ENCODE measurements around the gene COQ8A. TPM values are rescaled to one million over a fixed set of nuclear protein-coding genes. Genes with fewer than 3 reads are reported as not detected.
"Not testable (repeated sequence)": the region's sequence is repeated elsewhere in the genome, so short reads cannot be mapped to it uniquely, and the experiment has no call there.

Gene COQ8A
- total and polyA plus RNA-seq, 2 experiments from 2014 or later: 22.9 to 26.4 TPM

DNA sequence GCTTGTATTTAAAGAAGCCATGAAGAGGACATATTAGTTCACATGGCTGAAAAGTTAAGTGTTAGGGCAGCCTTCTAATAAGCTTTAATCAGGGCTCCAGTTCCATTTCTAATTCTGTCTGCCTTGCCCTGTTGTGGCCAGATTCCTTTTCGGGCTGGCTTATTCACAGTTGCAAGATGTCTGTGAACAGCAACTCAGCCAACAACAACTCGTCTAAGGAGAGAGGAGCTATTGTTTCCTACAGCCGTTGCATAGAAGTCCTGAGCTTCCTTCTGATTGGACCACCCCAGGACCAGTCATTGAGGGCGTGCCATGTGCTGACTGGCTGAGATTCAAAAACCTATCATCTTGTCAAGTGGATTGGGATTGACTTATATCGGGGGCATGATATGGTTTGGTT is 18.6 kb upstream of the COQ8A start:
- no peak for TF ChIP-seq EZH2 (IDR thresholded peaks at IDR 0.05; ENCODE audit: borderline replicate concordance)
- TF ChIP-seq EZH2phosphoT487 (IDR thresholded peaks at IDR 0.05; ENCODE audit: low read depth, severe bottlenecking, unreplicated experiment): no peak
- no peak for DNase-seq (ENCODE audit: low spot score)
- Histone ChIP-seq H3K9me2 (replicated peaks; ENCODE audit: insufficient read depth) (no peaks in the 10 kb centered on the region), H4K20me1 (ENCODE audit: insufficient read depth, poor library complexity, severe bottlenecking) (no peaks in the 10 kb centered on the region), H3K27me3 (no peaks in the 10 kb centered on the region), H2AFZ (no peak overlapping the region), H3K4me1 (ENCODE audit: insufficient read depth) (no peaks in the 10 kb centered on the region), H3K27ac (no peak overlapping the region), H3K36me3 (replicated peaks; ENCODE audit: insufficient read depth, low read depth) (no peaks in the 10 kb centered on the region), H3K9me3 (ENCODE audit: low read depth) (no peaks in the 10 kb centered on the region), H3K79me2 (no peaks in the 10 kb centered on the region), H3K4me3 (no peak overlapping the region), H3K4me2 (no peak overlapping the region)
- 92% methylated on average over 5 of the region's 5 CpGs for WGBS (ENCODE audit: low lambda C conversion rate, missing lambda C conversion rate)

GRCh38 chr1:226929260-226930111 is 10.6 kb upstream of the COQ8A start:
- H3K9me2 ChIP-seq (replicated peaks; ENCODE audit: insufficient read depth); H3K27me3 ChIP-seq; H3K4me3 ChIP-seq; H3K79me2 ChIP-seq; H3K27ac ChIP-seq; H3K4me2 ChIP-seq; H4K20me1 ChIP-seq (ENCODE audit: insufficient read depth, poor library complexity, severe bottlenecking); H3K36me3 ChIP-seq (replicated peaks; ENCODE audit: insufficient read depth, low read depth); H2AFZ ChIP-seq; H3K9me3 ChIP-seq (ENCODE audit: low read depth); DNase-seq (ENCODE audit: low spot score); H3K4me1 ChIP-seq (ENCODE audit: insufficient read depth): not testable (repeated sequence)
- WGBS (ENCODE audit: low lambda C conversion rate, missing lambda C conversion rate): 86% methylated on average over 4 of the region's 5 CpGs

GRCh38 chr1:226934483-226935237 is 5.4 kb upstream of the COQ8A start:
- Histone ChIP-seq H3K4me3 (no peak overlapping the region), H3K27me3 (no peaks in the 10 kb centered on the region), H3K27ac (no peak overlapping the region), H4K20me1 (ENCODE audit: insufficient read depth, poor library complexity, severe bottlenecking) (no peaks in the 10 kb centered on the region), H3K4me2 (no peak overlapping the region), H3K9me3 (ENCODE audit: low read depth) (no peaks in the 10 kb centered on the region), H2AFZ (no peak overlapping the region), H3K4me1 (ENCODE audit: insufficient read depth) (peaks cover 5% of the 10 kb centered on the region), H3K9me2 (replicated peaks; ENCODE audit: insufficient read depth) (no peaks in the 10 kb centered on the region), H3K79me2 (no peaks in the 10 kb centered on the region), H3K36me3 (replicated peaks; ENCODE audit: insufficient read depth, low read depth) (no peaks in the 10 kb centered on the region)
- no peak for DNase-seq (ENCODE audit: low spot score)
- 79% methylated on average over 3 of the region's 3 CpGs for WGBS (ENCODE audit: low lambda C conversion rate, missing lambda C conversion rate)
- TF ChIP-seq EZH2 (IDR thresholded peaks at IDR 0.05; ENCODE audit: borderline replicate concordance) (no peak), EZH2phosphoT487 (IDR thresholded peaks at IDR 0.05; ENCODE audit: low read depth, severe bottlenecking, unreplicated experiment) (no peak)
- TF ChIP-seq, protein P1, sequence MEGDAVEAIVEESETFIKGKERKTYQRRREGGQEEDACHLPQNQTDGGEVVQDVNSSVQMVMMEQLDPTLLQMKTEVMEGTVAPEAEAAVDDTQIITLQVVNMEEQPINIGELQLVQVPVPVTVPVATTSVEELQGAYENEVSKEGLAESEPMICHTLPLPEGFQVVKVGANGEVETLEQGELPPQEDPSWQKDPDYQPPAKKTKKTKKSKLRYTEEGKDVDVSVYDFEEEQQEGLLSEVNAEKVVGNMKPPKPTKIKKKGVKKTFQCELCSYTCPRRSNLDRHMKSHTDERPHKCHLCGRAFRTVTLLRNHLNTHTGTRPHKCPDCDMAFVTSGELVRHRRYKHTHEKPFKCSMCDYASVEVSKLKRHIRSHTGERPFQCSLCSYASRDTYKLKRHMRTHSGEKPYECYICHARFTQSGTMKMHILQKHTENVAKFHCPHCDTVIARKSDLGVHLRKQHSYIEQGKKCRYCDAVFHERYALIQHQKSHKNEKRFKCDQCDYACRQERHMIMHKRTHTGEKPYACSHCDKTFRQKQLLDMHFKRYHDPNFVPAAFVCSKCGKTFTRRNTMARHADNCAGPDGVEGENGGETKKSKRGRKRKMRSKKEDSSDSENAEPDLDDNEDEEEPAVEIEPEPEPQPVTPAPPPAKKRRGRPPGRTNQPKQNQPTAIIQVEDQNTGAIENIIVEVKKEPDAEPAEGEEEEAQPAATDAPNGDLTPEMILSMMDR (IDR thresholded peaks at IDR 0.05; ENCODE audit: poor library complexity): no peak

DNA sequence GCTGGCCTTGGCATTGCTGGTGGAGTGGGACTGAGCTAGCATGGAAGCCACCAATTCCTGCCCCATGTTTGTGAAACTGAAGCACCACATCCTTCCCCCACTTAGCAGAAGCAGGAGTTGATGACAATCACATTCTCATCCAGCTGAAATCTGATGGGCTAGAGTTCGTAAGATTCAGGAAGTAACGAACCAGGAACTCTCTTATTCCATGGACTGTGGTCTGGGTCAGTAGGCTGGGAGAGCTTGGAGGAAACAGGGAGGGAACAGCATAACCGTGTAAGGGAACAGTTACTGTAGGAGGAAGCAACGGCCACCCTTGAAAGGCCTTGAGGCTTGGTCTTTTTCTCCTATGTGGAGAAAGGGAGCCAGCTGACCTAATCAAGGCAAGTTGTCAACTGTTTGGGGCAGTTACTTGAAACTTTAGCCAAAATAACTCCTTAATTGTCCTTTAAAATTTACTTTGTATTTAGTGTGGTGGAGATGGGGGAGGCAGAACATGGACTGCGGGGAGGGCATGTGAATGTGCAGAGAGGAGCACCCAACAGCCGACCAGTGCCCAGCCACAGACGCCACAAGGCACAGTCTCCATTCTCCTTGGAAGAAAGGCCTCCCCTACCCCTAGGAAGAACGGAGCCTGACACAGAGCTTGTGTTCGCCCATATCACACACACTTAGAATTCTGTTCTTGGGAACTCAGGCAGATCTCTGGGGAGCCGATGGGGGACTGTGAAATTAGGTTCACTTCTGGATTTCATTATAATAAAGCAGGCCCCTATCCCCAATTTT is 2.0 kb upstream of the COQ8A start:
- H3K36me3 ChIP-seq (replicated peaks; ENCODE audit: insufficient read depth, low read depth): no peaks in the 10 kb centered on the region
- WGBS (ENCODE audit: low lambda C conversion rate, missing lambda C conversion rate): 93% methylated on average over 10 of the region's 10 CpGs
- H3K4me2 ChIP-seq: peak overlapping the region; percentile 84
- no peaks in the 10 kb centered on the region for H3K9me3 ChIP-seq (ENCODE audit: low read depth)
- H3K79me2 ChIP-seq: peaks cover 27% of the 10 kb centered on the region
- TF ChIP-seq EZH2 (IDR thresholded peaks at IDR 0.05; ENCODE audit: borderline replicate concordance) (no peak), EZH2phosphoT487 (IDR thresholded peaks at IDR 0.05; ENCODE audit: low read depth, severe bottlenecking, unreplicated experiment) (no peak)
- TF ChIP-seq, protein P1 (IDR thresholded peaks at IDR 0.05; ENCODE audit: poor library complexity): no peak
- H4K20me1 ChIP-seq (ENCODE audit: insufficient read depth, poor library complexity, severe bottlenecking): no peaks in the 10 kb centered on the region
- peak overlapping the region; percentile 93 for H3K27ac ChIP-seq
- H2AFZ ChIP-seq: peak overlapping the region; percentile 59
- H3K4me1 ChIP-seq (ENCODE audit: insufficient read depth): peaks cover 13% of the 10 kb centered on the region
- no peak overlapping the region for H3K4me3 ChIP-seq
- H3K9me2 ChIP-seq (replicated peaks; ENCODE audit: insufficient read depth): no peaks in the 10 kb centered on the region
- no peak for DNase-seq (ENCODE audit: low spot score)
- no peaks in the 10 kb centered on the region for H3K27me3 ChIP-seq

All from hepatocyte (in vitro differentiated cells).